Subcutaneous adipose tissue (tissue), 4 donors: ENCODE data around the gene TKT. TPM values are rescaled to one million over a fixed set of nuclear protein-coding genes. Genes with fewer than 3 reads are reported as not detected.

Source experiments
- total RNA-seq, 4 donors: library from RNA; depleted of rRNA; stranded (reverse); fragments of >200 nt; gene quantifications; one replicate each; pipeline ENCODE4 v1.1.0, GENCODE V29; 2016
- TF ChIP-seq, protein P1 (sequence below): fragments of 450-650 bp; IDR thresholded peaks from one replicate; pipeline ENCODE4 v1.5.1; 2016; ENCODE audit warnings: low read depth, mild to moderate bottlenecking, control low read depth, antibody characterized with exemption, moderate library complexity

The TKT gene
- total RNA-seq, 4 donors from 2014 or later = 146 to 529 (median 287) TPM

DNA sequence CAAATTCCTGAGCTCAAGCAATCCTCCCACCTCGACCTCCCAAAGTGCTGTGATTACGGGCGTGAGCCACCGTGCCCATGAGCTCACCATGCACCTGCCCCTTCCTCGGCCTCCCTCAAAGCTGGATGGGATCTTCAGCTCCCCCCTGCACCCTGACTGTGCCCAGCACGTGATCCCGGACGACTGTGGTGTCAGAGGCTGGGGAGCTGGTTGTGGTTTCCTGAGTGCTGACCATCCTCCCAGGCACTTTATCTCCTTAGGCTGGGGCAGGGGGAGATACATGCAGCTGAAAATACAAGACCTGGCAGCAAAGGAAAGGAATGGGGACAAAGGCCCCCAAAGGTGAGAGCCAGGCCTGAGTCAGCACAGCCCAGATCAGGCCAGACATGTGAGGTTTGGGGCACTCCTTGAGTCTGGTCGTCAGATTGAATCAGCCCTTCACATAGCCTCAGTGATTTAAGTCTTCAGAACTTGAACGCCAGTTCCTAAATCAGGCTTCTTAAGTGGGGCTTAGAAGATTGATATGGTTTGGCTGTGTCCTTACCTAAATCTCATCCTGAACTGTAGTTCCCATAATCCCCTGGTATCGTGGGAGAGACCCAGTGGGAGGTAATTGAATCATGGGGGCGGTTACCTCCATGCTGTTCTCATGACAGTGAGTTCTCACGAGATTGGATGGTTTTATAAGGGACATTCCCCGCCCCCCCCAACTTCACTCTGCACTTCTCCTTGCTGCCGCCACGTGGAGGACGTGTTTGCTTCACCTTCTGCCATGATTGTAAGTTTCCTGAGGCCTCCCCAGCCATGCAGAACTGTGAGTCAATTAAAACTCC is 59.0 kb downstream of the TKT start:
- TF ChIP-seq, protein P1, sequence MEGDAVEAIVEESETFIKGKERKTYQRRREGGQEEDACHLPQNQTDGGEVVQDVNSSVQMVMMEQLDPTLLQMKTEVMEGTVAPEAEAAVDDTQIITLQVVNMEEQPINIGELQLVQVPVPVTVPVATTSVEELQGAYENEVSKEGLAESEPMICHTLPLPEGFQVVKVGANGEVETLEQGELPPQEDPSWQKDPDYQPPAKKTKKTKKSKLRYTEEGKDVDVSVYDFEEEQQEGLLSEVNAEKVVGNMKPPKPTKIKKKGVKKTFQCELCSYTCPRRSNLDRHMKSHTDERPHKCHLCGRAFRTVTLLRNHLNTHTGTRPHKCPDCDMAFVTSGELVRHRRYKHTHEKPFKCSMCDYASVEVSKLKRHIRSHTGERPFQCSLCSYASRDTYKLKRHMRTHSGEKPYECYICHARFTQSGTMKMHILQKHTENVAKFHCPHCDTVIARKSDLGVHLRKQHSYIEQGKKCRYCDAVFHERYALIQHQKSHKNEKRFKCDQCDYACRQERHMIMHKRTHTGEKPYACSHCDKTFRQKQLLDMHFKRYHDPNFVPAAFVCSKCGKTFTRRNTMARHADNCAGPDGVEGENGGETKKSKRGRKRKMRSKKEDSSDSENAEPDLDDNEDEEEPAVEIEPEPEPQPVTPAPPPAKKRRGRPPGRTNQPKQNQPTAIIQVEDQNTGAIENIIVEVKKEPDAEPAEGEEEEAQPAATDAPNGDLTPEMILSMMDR = no peak

- TF ChIP-seq, protein P1 = no peak
These were observed 59.9 kb downstream of the TKT start for GRCh38 chr3:53195602-53196574.

DNA sequence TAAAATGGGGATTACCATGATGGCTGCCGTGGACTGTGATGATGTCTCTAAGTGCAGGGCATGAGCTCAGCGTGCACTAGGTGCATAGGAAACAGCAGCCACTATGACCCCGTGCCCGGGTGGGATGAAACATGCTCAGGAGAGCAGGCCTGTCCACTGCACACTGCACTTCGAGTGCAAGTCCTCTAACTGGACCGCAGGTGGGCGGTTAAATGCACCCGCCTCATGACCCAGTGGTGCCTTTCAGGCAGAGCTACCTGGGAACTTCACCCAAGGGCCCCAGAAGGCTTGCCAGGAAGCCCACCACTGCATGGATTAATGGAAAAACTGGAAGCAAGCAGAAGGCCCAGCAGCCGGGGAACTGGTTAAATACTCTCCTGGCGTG is 60.8 kb downstream of the TKT start:
- TF ChIP-seq, protein P1 = no peak

DNA sequence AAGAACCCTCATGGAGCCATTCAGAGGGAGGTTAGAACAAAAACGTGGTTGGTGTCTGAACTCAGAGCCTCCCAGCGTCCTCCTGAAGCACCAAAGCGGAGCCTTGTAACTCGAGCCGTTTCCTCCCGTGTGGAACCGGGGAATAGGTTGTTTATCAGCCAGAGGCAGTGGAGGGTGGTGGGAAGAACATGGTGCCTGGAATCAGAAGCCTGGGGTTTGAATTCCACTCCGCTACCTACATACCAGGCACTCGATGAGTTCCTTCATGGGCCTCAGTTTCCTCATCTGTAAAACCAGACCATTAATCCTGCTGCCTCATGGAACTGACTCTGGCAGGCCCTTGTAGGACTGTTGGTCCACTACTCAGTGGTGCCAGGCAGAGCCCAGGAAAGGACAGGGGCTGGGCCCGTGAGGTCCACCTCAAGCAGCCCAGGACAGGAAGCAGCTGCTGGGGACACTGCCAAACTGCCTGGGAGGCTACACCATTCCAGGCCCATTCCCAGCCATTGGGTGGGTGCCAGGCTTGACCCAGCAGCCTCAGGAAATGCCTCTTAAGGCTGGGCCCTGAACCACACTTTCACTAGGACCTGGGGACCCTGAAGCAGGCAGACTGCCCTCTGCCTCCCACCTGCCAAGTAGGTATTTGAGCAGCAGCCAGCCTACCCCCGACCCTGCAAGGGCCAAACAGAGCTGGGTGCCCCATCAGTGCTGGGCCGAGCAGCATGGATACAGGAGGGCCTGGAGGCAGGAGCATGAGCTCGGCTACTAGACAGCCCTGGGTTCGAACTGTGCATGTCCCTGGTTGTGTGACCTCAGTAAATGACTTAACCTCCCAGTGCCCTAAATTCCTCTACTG is 61.4 kb downstream of the TKT start:
- TF ChIP-seq, protein P1 = no peak

GRCh38 chr3:53193466-53194209 is 62.2 kb downstream of the TKT start:
- TF ChIP-seq, protein P1 = no peak

GRCh38 chr3:53192608-53193007 is 63.2 kb downstream of the TKT start:
- TF ChIP-seq, protein P1 = no peak
